K562 (cell line): ENCODE measurements around the gene B4GALT5. TPM values are rescaled to one million over a fixed set of nuclear protein-coding genes. Genes with fewer than 3 reads are reported as not detected.

Experiments
- CBX8 ChIP-seq: fragments of 200-600 bp; sonication (generic); IDR thresholded peaks from 2 replicates; pipeline ENCODE4 v1.6.1; 2012; ENCODE audit warnings: borderline replicate concordance, mixed run types, low read depth, mild to moderate bottlenecking, moderate library complexity, mixed read lengths, low read length, control low read depth, inconsistent platforms; ENCODE audit not compliant: poor library complexity, severe bottlenecking; ENCODE audit errors: extremely low read depth
- CCAR2 ChIP-seq: fragments of 200-400 bp; formaldehyde crosslinking; IDR thresholded peaks from 2 replicates; pipeline ENCODE4 v1.6.1; 2017; ENCODE audit warnings: mild to moderate bottlenecking, low read depth, low read length
- CREBBP ChIP-seq: IDR thresholded peaks from one replicate; pipeline ENCODE4 v1.6.1; 2012; ENCODE audit warnings: low read depth, mild to moderate bottlenecking, control low read depth, inconsistent platforms, low read length
- HDAC6 ChIP-seq: IDR thresholded peaks from 2 replicates; pipeline ENCODE4 v1.6.1; 2012; ENCODE audit warnings: low read depth, mild to moderate bottlenecking, control low read depth, inconsistent platforms, low read length, moderate library complexity
- HNRNPH1 ChIP-seq: fragments of 200-400 bp; formaldehyde crosslinking; optimal IDR thresholded peaks from 2 replicates; pipeline ENCODE3; 2017; ENCODE audit warnings: low read depth, mild to moderate bottlenecking, low read length, moderate library complexity
- IRF9 ChIP-seq: fragments of 450-650 bp; IDR thresholded peaks from 2 replicates; pipeline ENCODE4 v1.6.1; 2016; ENCODE audit warnings: missing biosample characterization, missing genetic modification characterization
- JUND ChIP-seq, 2 experiments: IDR thresholded peaks; 2 replicates in 1 of 2; 3 replicates in 1 of 2; pipeline ENCODE4 v1.6.1; 2011; ENCODE audit warnings: borderline replicate concordance in 2 of 2, low read depth in 2 of 2, low read length in 2 of 2, improper control_type of control experiment in 1 of 2, missing biosample characterization in 1 of 2, missing genetic modification characterization in 1 of 2, missing genetic modification reagents in 1 of 2
- KAT7 ChIP-seq: sonication (generic); formaldehyde crosslinking; IDR thresholded peaks from 2 replicates; pipeline ENCODE4 v1.8.0; 2022; ENCODE audit warnings: missing genetic modification reagents, mild to moderate bottlenecking, borderline replicate concordance
- MBD2 ChIP-seq: sonication (generic); IDR thresholded peaks from 2 replicates; pipeline ENCODE4 v1.6.1; 2016; ENCODE audit warnings: low read depth, borderline replicate concordance
- POLR2H ChIP-seq: IDR thresholded peaks from 2 replicates; pipeline ENCODE4 v1.6.1; 2016; ENCODE audit warnings: missing genetic modification characterization, low read depth, mild to moderate bottlenecking, control low read depth, missing compliant biosample characterization, moderate library complexity
- SP1 ChIP-seq: sonication (generic); formaldehyde crosslinking; IDR thresholded peaks from 2 replicates; pipeline ENCODE4 v1.8.1; 2022; ENCODE audit warnings: mild to moderate bottlenecking, missing genetic modification reagents
- ZFP30 ChIP-seq: fragments of 250-450 bp; sonication (Bioruptor Pico); IDR thresholded peaks from 2 replicates; pipeline ENCODE4 v1.8.0; 2022; ENCODE audit warnings: moderate library complexity, mild to moderate bottlenecking, inconsistent platforms, borderline replicate concordance
- ZKSCAN8 ChIP-seq: fragments of 200-800 bp; sonication (Bioruptor generic); IDR thresholded peaks from 2 replicates; pipeline ENCODE4 v1.6.1; 2016; ENCODE audit warnings: missing genetic modification characterization, missing compliant biosample characterization
- ZNF668 ChIP-seq: fragments of 250-450 bp; sonication (Bioruptor Pico); IDR thresholded peaks from 2 replicates; pipeline ENCODE4 v1.8.0; 2022; ENCODE audit warnings: mild to moderate bottlenecking, inconsistent platforms
- ZNF75A ChIP-seq: fragments of 450-650 bp; formaldehyde crosslinking; IDR thresholded peaks from 2 replicates; pipeline ENCODE4 v1.4.0; 2020; ENCODE audit warnings: mild to moderate bottlenecking
- polyA plus RNA-seq, 8 experiments: library from polyadenylated mRNA; depleted of rRNA in 4 of 8; stranded (reverse) in 5 of 8; unstranded in 3 of 8; fragments of >200 nt; fragmentation: Nextera tagmentation in 2 of 8; fragmentation: Illumina TruSeq in 1 of 8; extraction: Ambion mirVana in 2 of 8; extraction: Trizol in 1 of 8; gene quantifications; 2 replicates each; pipeline versions ENCODE4 v1.2.1 to v1.2.3, GENCODE V29; 2011 to 2014; ENCODE audit warnings: inconsistent platforms in 1 of 8, missing spikeins in 1 of 8
- total RNA-seq, 7 experiments: library from RNA; depleted of rRNA in 6 of 7; stranded (reverse); fragments of >200 nt in 6 of 7; fragmentation: Illumina TruSeq in 2 of 7; extraction: Trizol in 2 of 7; gene quantifications; 2 replicates each; pipeline versions ENCODE4 v1.2.1 to v1.2.3, GENCODE V29; 2011 to 2021; ENCODE audit warnings: low replicate concordance in 1 of 7
- TF ChIP-seq, protein P1 (sequence below), 2 experiments: fragments of 450-650 bp in 1 of 2; sonication (generic) in 1 of 2; formaldehyde crosslinking; conservative IDR thresholded peaks; 2 replicates each; pipeline versions ENCODE4 v1.4.0 to v1.8.1; 2020 to 2022; ENCODE audit warnings: mild to moderate bottlenecking in 1 of 2, missing genetic modification reagents in 1 of 2
- TF ChIP-seq, protein P2 (sequence below): fragments of 250-450 bp; sonication (Bioruptor Pico); IDR thresholded peaks from 2 replicates; pipeline ENCODE4 v1.5.0; 2020; ENCODE audit warnings: mild to moderate bottlenecking, borderline replicate concordance
- TF ChIP-seq, protein P3 (sequence below): fragments of 450-650 bp; formaldehyde crosslinking; IDR thresholded peaks from 2 replicates; pipeline ENCODE4 v1.4.0; 2020; ENCODE audit warnings: mild to moderate bottlenecking
- TF ChIP-seq, protein P4 (sequence below): sonication (generic); formaldehyde crosslinking; IDR thresholded peaks from 2 replicates; pipeline ENCODE4 v1.8.1; 2023; ENCODE audit warnings: mild to moderate bottlenecking, missing genetic modification reagents

B4GALT5 gene
- total and polyA plus RNA-seq, 9 of the 15 experiments (the other 6 are each of a cell fraction or from before 2014, with no cell fraction given), result 8.5 to 32.6 (median 23.4) TPM

GRCh38 chr20:49762940-49763766, 49.5 kb upstream of the B4GALT5 start (continued):
- TF ChIP-seq, protein P1, sequence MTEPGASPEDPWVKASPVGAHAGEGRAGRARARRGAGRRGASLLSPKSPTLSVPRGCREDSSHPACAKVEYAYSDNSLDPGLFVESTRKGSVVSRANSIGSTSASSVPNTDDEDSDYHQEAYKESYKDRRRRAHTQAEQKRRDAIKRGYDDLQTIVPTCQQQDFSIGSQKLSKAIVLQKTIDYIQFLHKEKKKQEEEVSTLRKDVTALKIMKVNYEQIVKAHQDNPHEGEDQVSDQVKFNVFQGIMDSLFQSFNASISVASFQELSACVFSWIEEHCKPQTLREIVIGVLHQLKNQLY (CRISPR knock-in tag; conservative IDR thresholded peaks at IDR 0.05), result no peak
- TF ChIP-seq CBX8, result no peak
- no peak for TF ChIP-seq CREBBP
- TF ChIP-seq HNRNPH1, result no peak
- TF ChIP-seq CCAR2, result no peak
- peak; percentile 88 for TF ChIP-seq JUND (IDR thresholded peaks at IDR 0.05; ENCODE audit: borderline replicate concordance, low read depth, low read length)
- TF ChIP-seq JUND (tag; IDR thresholded peaks at IDR 0.05; ENCODE audit: borderline replicate concordance, low read depth, low read length), result peak; percentile 66
- TF ChIP-seq, protein P2, sequence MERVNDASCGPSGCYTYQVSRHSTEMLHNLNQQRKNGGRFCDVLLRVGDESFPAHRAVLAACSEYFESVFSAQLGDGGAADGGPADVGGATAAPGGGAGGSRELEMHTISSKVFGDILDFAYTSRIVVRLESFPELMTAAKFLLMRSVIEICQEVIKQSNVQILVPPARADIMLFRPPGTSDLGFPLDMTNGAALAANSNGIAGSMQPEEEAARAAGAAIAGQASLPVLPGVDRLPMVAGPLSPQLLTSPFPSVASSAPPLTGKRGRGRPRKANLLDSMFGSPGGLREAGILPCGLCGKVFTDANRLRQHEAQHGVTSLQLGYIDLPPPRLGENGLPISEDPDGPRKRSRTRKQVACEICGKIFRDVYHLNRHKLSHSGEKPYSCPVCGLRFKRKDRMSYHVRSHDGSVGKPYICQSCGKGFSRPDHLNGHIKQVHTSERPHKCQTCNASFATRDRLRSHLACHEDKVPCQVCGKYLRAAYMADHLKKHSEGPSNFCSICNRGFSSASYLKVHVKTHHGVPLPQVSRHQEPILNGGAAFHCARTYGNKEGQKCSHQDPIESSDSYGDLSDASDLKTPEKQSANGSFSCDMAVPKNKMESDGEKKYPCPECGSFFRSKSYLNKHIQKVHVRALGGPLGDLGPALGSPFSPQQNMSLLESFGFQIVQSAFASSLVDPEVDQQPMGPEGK (CRISPR knock-in tag), result no peak
- peak; percentile 88 for TF ChIP-seq IRF9 (tag)
- TF ChIP-seq, protein P3, sequence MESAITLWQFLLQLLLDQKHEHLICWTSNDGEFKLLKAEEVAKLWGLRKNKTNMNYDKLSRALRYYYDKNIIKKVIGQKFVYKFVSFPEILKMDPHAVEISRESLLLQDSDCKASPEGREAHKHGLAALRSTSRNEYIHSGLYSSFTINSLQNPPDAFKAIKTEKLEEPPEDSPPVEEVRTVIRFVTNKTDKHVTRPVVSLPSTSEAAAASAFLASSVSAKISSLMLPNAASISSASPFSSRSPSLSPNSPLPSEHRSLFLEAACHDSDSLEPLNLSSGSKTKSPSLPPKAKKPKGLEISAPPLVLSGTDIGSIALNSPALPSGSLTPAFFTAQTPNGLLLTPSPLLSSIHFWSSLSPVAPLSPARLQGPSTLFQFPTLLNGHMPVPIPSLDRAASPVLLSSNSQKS (CRISPR knock-in tag), result no peak
- no peak for TF ChIP-seq ZFP30 (CRISPR knock-in tag)
- TF ChIP-seq, protein P4, sequence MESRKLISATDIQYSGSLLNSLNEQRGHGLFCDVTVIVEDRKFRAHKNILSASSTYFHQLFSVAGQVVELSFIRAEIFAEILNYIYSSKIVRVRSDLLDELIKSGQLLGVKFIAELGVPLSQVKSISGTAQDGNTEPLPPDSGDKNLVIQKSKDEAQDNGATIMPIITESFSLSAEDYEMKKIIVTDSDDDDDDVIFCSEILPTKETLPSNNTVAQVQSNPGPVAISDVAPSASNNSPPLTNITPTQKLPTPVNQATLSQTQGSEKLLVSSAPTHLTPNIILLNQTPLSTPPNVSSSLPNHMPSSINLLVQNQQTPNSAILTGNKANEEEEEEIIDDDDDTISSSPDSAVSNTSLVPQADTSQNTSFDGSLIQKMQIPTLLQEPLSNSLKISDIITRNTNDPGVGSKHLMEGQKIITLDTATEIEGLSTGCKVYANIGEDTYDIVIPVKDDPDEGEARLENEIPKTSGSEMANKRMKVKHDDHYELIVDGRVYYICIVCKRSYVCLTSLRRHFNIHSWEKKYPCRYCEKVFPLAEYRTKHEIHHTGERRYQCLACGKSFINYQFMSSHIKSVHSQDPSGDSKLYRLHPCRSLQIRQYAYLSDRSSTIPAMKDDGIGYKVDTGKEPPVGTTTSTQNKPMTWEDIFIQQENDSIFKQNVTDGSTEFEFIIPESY (CRISPR knock-in tag), result no peak
- peak; percentile 93 for TF ChIP-seq ZNF668
- TF ChIP-seq POLR2H (tag), result no peak
- no peak for TF ChIP-seq SP1 (CRISPR knock-in tag)
- TF ChIP-seq ZKSCAN8 (CRISPR knock-in tag), result peak; percentile 59; the same call in 1 of the 2 replicates
- no peak for TF ChIP-seq ZNF75A (CRISPR knock-in tag)
- no peak for TF ChIP-seq HDAC6
- no peak for TF ChIP-seq KAT7 (CRISPR knock-in tag)
- TF ChIP-seq MBD2, result no peak
